NCI-H1417 treated with DMSO at 0.1 percent for 48 hours (cell line): ENCODE measurements around the gene RELL2.

ENCODE experiments used
- DNase-seq: peaks from one replicate; lab custom pipeline; 2025; lab: John Stamatoyannopoulos, UW

The RELL2 gene

GRCh38 chr5:141649972-141650371 lies 13.2 kb downstream of the RELL2 start:
- no peak for DNase-seq

GRCh38 chr5:141650851-141651727 lies 14.3 kb downstream of the RELL2 start, which contains the start of gene FCHSD1:
Gene FCHSD1 (minus strand): TSS chr5:141651418. CDS start chr5:141651368, 50 bp downstream.
- peak; percentile 9 for DNase-seq

- no peak for DNase-seq
These were observed 14.9 kb downstream of the RELL2 start for GRCh38 chr5:141651728-141652105.

GRCh38 chr5:141654298-141654697 lies 17.5 kb downstream of the RELL2 start:
- no peak for DNase-seq

- DNase-seq, result no peak
These were observed 18.2 kb downstream of the RELL2 start for GRCh38 chr5:141655020-141655419.

GRCh38 chr5:141656396-141656795 lies 19.6 kb downstream of the RELL2 start:
- DNase-seq, result no peak

GRCh38 chr5:141657404-141657803 lies 20.6 kb downstream of the RELL2 start:
- no peak for DNase-seq

- DNase-seq, result no peak
These were observed 21.2 kb downstream of the RELL2 start for GRCh38 chr5:141657937-141658545.

GRCh38 chr5:141662028-141662427 lies 25.2 kb downstream of the RELL2 start:
- no peak for DNase-seq

GRCh38 chr5:141663506-141663905 lies 26.7 kb downstream of the RELL2 start:
- no peak for DNase-seq

- no peak for DNase-seq
These were observed 28.1 kb downstream of the RELL2 start for GRCh38 chr5:141664733-141665461.

GRCh38 chr5:141665995-141666940 lies 29.5 kb downstream of the RELL2 start:
- DNase-seq, result no peak

- DNase-seq, result no peak
These were observed 31.9 kb downstream of the RELL2 start for GRCh38 chr5:141668601-141669265.

GRCh38 chr5:141669520-141669919 lies 32.7 kb downstream of the RELL2 start:
- no peak for DNase-seq

GRCh38 chr5:141672071-141672840 lies 35.5 kb downstream of the RELL2 start:
- no peak for DNase-seq

GRCh38 chr5:141672841-141673813 lies 36.3 kb downstream of the RELL2 start:
- DNase-seq, result no peak

GRCh38 chr5:141674747-141675146 lies 38.0 kb downstream of the RELL2 start:
- DNase-seq, result no peak

GRCh38 chr5:141675672-141676071 lies 38.9 kb downstream of the RELL2 start:
- DNase-seq, result no peak

- DNase-seq, result no peak
These were observed 40.6 kb downstream of the RELL2 start for GRCh38 chr5:141677415-141677814.
